HEK293T (cell line): Measurements from ENCODE around the gene IGF1R.
A peak's percentile ranks its signal among the peaks of the same experiment; 100 is the strongest.

ENCODE experiments used
- CTCF ChIA-PET: fragments of 350-600 bp; formaldehyde crosslinking; extraction: SDS; loops from one replicate; lab custom pipeline; 2021; ENCODE audit warnings: antibody characterized with exemption, inconsistent platforms; lab: Yijun Ruan, JAX
- POLR2A ChIA-PET: fragments of 350-600 bp; formaldehyde crosslinking; extraction: SDS; loops from one replicate; lab custom pipeline; 2020; ENCODE audit warnings: antibody characterized with exemption, inconsistent platforms; lab: Yijun Ruan, JAX
- DNase-seq: peaks from one replicate; pipeline ENCODE4 v3.0.0; 2012; ENCODE audit warnings: mixed read lengths; ENCODE audit errors: extremely low spot score
- ARNT ChIP-seq: fragments of 450-650 bp; IDR thresholded peaks from 2 replicates; pipeline ENCODE4 v1.6.1; 2017; ENCODE audit warnings: mild to moderate bottlenecking
- BHLHE40 ChIP-seq: fragments of 450-650 bp; IDR thresholded peaks from 2 replicates; pipeline ENCODE4 v1.6.1; 2016; ENCODE audit warnings: mild to moderate bottlenecking, moderate library complexity, borderline replicate concordance
- CTBP1 ChIP-seq: fragments of 450-650 bp; IDR thresholded peaks from 2 replicates; pipeline ENCODE4 v1.6.1; 2016; ENCODE audit warnings: borderline replicate concordance
- ELF4 ChIP-seq: fragments of 450-650 bp; IDR thresholded peaks from 2 replicates; pipeline ENCODE4 v1.6.1; 2017; ENCODE audit warnings: antibody characterized with exemption
- FOXA1 ChIP-seq: fragments of 450-650 bp; IDR thresholded peaks from 2 replicates; pipeline ENCODE4 v1.6.1; 2016; ENCODE audit warnings: mild to moderate bottlenecking
- FOXK2 ChIP-seq: fragments of 450-650 bp; IDR thresholded peaks from 2 replicates; pipeline ENCODE4 v1.6.1; 2016; ENCODE audit warnings: mild to moderate bottlenecking
- FOXM1 ChIP-seq: fragments of 450-650 bp; IDR thresholded peaks from 2 replicates; pipeline ENCODE4 v1.6.1; 2017; ENCODE audit warnings: mild to moderate bottlenecking, borderline replicate concordance
- HDGF ChIP-seq: fragments of 450-650 bp; IDR thresholded peaks from 2 replicates; pipeline ENCODE4 v1.6.1; 2017; ENCODE audit warnings: antibody characterized with exemption, borderline replicate concordance
- L3MBTL2 ChIP-seq: fragments of 450-650 bp; conservative IDR thresholded peaks from 2 replicates; pipeline ENCODE4 v1.6.1; 2016; ENCODE audit warnings: mild to moderate bottlenecking
- LEF1 ChIP-seq: fragments of 450-650 bp; IDR thresholded peaks from 2 replicates; pipeline ENCODE4 v1.6.1; 2017; ENCODE audit warnings: mild to moderate bottlenecking, borderline replicate concordance
- NFRKB ChIP-seq: fragments of 450-650 bp; IDR thresholded peaks from 2 replicates; pipeline ENCODE4 v1.6.1; 2016; ENCODE audit warnings: mild to moderate bottlenecking, moderate library complexity
- PKNOX1 ChIP-seq: fragments of 450-650 bp; IDR thresholded peaks from 2 replicates; pipeline ENCODE4 v1.6.1; 2016
- SP1 ChIP-seq: fragments of 450-650 bp; IDR thresholded peaks from 2 replicates; pipeline ENCODE4 v1.6.1; 2017
- SUZ12 ChIP-seq: fragments of 450-650 bp; IDR thresholded peaks from 2 replicates; pipeline ENCODE4 v1.6.1; 2016; ENCODE audit warnings: mild to moderate bottlenecking
- TARDBP ChIP-seq: fragments of 450-650 bp; IDR thresholded peaks from 2 replicates; pipeline ENCODE4 v1.6.1; 2016
- ZNF384 ChIP-seq: fragments of 450-650 bp; IDR thresholded peaks from 2 replicates; pipeline ENCODE4 v1.6.1; 2016

Gene IGF1R

GRCh38 chr15:98658831-98659699 lies 10.7 kb downstream of the IGF1R start:
- ChIA-PET POLR2A (interaction anchor here (0.6 kb wide), 1 partner anchor 140 kb away, joined by 3 read pairs; no protein-coding TSS in a partner anchor), CTCF (interaction anchor here (0.6 to 2.6 kb wide), 13 partner anchors 7 to 233 kb away, joined by 3 to 12 read pairs (median 3); no protein-coding TSS in a partner anchor)
- no peak for TF ChIP-seq FOXM1
- no peak for TF ChIP-seq ARNT
- TF ChIP-seq ELF4: no peak
- no peak for TF ChIP-seq SP1
- no peak for TF ChIP-seq FOXA1
- peak; percentile 70 for DNase-seq

- TF ChIP-seq ARNT (no peak), NFRKB (no peak), ZNF384 (no peak), BHLHE40 (no peak), FOXK2 (no peak), HDGF (no peak), L3MBTL2 (no peak), LEF1 (no peak), FOXA1 (no peak), SUZ12 (no peak), CTBP1 (no peak), ELF4 (no peak)
- ChIA-PET POLR2A (interaction anchor here (0.6 to 1.1 kb wide), 3 partner anchors 11 to 141 kb away, joined by 3 to 4 read pairs (median 3); partner anchors contain the start of gene IGF1R), CTCF (interaction anchor here (0.6 to 2.6 kb wide), 11 partner anchors 8 to 417 kb away, joined by 3 to 12 read pairs (median 3); no protein-coding TSS in a partner anchor)
- DNase-seq: no peak
Measured at GRCh38 chr15:98660055-98660454, 11.7 kb downstream of the IGF1R start.

- POLR2A ChIA-PET: no interaction called here
- TF ChIP-seq ZNF384 (no peak), FOXA1 (no peak), TARDBP (no peak), SP1 (no peak), HDGF (no peak), ARNT (no peak), FOXM1 (no peak), NFRKB (no peak), ELF4 (no peak), L3MBTL2 (no peak), LEF1 (no peak), BHLHE40 (no peak), SUZ12 (no peak), CTBP1 (no peak)
- CTCF ChIA-PET: interaction anchor here (1.3 kb wide), 1 partner anchor 188 kb away, joined by 3 read pairs; no protein-coding TSS in a partner anchor
- DNase-seq: no peak
Measured at GRCh38 chr15:98663045-98663444, 14.7 kb downstream of the IGF1R start.

GRCh38 chr15:98663606-98664005 lies 15.3 kb downstream of the IGF1R start:
- CTCF ChIA-PET: interaction anchor here (1.3 kb wide), 1 partner anchor 187 kb away, joined by 3 read pairs; no protein-coding TSS in a partner anchor
- TF ChIP-seq SP1 (no peak), NFRKB (no peak), CTBP1 (no peak), ARNT (no peak), FOXK2 (no peak), PKNOX1 (no peak), SUZ12 (no peak), FOXA1 (no peak), TARDBP (no peak), FOXM1 (no peak), HDGF (no peak), BHLHE40 (no peak), ELF4 (no peak), LEF1 (no peak), ZNF384 (no peak), L3MBTL2 (no peak)
- POLR2A ChIA-PET: interaction anchor here (0.5 kb wide), 1 partner anchor 12 kb away, joined by 3 read pairs; no protein-coding TSS in a partner anchor
- DNase-seq: no peak

GRCh38 chr15:98666441-98666840 lies 18.1 kb downstream of the IGF1R start:
- TF ChIP-seq ZNF384 (no peak), SP1 (no peak), LEF1 (no peak), NFRKB (no peak), FOXM1 (no peak), PKNOX1 (no peak), L3MBTL2 (no peak)
- POLR2A ChIA-PET: no interaction called here
- DNase-seq: no peak
- CTCF ChIA-PET: interaction anchor here (0.8 to 1.4 kb wide), 3 partner anchors 8 to 143 kb away, joined by 4 to 5 read pairs (median 5); no protein-coding TSS in a partner anchor

GRCh38 chr15:98666841-98667240 lies 18.5 kb downstream of the IGF1R start:
- DNase-seq: no peak
- TF ChIP-seq LEF1 (no peak), BHLHE40 (no peak), HDGF (no peak), FOXK2 (no peak), FOXA1 (no peak), SUZ12 (no peak), NFRKB (no peak), TARDBP (no peak), PKNOX1 (no peak), SP1 (no peak), ELF4 (no peak), L3MBTL2 (no peak), ARNT (no peak), ZNF384 (no peak), FOXM1 (no peak)
- POLR2A ChIA-PET: no interaction called here
- CTCF ChIA-PET: interaction anchor here (0.8 to 1.4 kb wide), 3 partner anchors 8 to 143 kb away, joined by 4 to 5 read pairs (median 5); no protein-coding TSS in a partner anchor
